Esophagus squamous epithelium (tissue), 5 donors: ENCODE data around the gene SECTM1. TPM values are rescaled to one million over a fixed set of nuclear protein-coding genes. Genes with fewer than 3 reads are reported as not detected.

ENCODE experiments used
- DNase-seq: peaks from one replicate; lab custom pipeline; 2025; lab: John Stamatoyannopoulos, UW
- H3K27ac ChIP-seq, 4 donors: fragments of 200-600 bp; sonication (generic); one replicate each; pipeline ENCODE4 v1.5.1; 2016 to 2019; ENCODE audit warnings: mild to moderate bottlenecking in 1 of 4
- H3K27me3 ChIP-seq, 4 donors: fragments of 200-600 bp; sonication (generic); 1 replicate in 3 of 4; 2 replicates in 1 of 4; pipeline versions ENCODE4 v1.5.1 to v1.6.0; 2017 to 2021; ENCODE audit warnings: antibody characterized with exemption in 1 of 4
- H3K36me3 ChIP-seq, 3 donors: fragments of 200-600 bp; sonication (generic); one replicate each; pipeline ENCODE4 v1.5.1; 2016 to 2019
- H3K4me1 ChIP-seq, 3 donors: fragments of 200-600 bp; sonication (generic); one replicate each; pipeline ENCODE4 v1.5.1; 2017 to 2019
- H3K4me3 ChIP-seq, 4 donors: fragments of 200-600 bp; sonication (generic); 1 replicate in 3 of 4; 2 replicates in 1 of 4; pipeline ENCODE4 v1.5.1; 2016 to 2019; ENCODE audit warnings: mild to moderate bottlenecking in 2 of 4, moderate library complexity in 1 of 4
- H3K9me3 ChIP-seq, 3 donors: fragments of 200-600 bp; sonication (generic); one replicate each; pipeline ENCODE4 v1.5.1; 2016 to 2019
- CTCF ChIP-seq, 6 experiments: fragments of 450-650 bp in 4 of 6; fragments of 200-600 bp in 2 of 6; sonication (generic) in 2 of 6; IDR thresholded peaks; one replicate each; pipeline ENCODE4 v1.5.1; 2016 to 2019; ENCODE audit warnings: antibody characterized with exemption in 6 of 6, mild to moderate bottlenecking in 4 of 6, moderate library complexity in 4 of 6
- POLR2A ChIP-seq, 4 donors: fragments of 450-650 bp; IDR thresholded peaks; one replicate each; pipeline ENCODE4 v1.6.1; 2017; ENCODE audit warnings: antibody characterized with exemption in 4 of 4, mild to moderate bottlenecking in 4 of 4, moderate library complexity in 3 of 4
- WGBS, 2 donors: methylation state at CpG; one replicate each; pipeline ENCODE4 v1.1.5; 2018; 5-methylcytosine and 5-hydroxymethylcytosine counted together
- intact Hi-C: fragments of 100-400 bp; cut with DNase I; formaldehyde crosslinking; loops from one replicate; pipeline ENCODE4 v1.15.0; 2022
- total RNA-seq, 4 donors: library from RNA; depleted of rRNA; stranded (reverse); fragments of >200 nt; gene quantifications; one replicate each; pipeline ENCODE4 v1.1.0, GENCODE V29; 2016
- donor health status: DM: yes; HTN: yes; CAD: no.

Gene SECTM1
- total RNA-seq, 4 donors from 2014 or later, result 4.3 to 19.5 (median 6.5) TPM

GRCh38 chr17:82320956-82321927 lies 12.3 kb downstream of the SECTM1 start:
- Histone ChIP-seq H3K4me3 (peak overlapping the region in 2 of 4 donors; percentile 25 to 29), H3K27me3 (peaks cover 0 to 76% (median 0%) of the 10 kb centered on the region in 4 donors), H3K36me3 (no peaks in the 10 kb centered on the region), H3K27ac (no peak overlapping the region), H3K4me1 (peaks cover 0 to 27% (median 6%) of the 10 kb centered on the region in 3 donors), H3K9me3 (no peaks in the 10 kb centered on the region)
- no peak for TF ChIP-seq POLR2A (IDR thresholded peaks at IDR 0.05)
- peak; percentile 89 to 98 (median 94) for TF ChIP-seq CTCF (IDR thresholded peaks at IDR 0.05)
- WGBS, 2 donors, result 44 to 56% methylated on average over 20 to 31 of the region's 65 CpGs
- intact Hi-C loops, result loop anchor here (5.0 kb wide), 1 partner anchor 84 kb away; no protein-coding TSS in a partner anchor
- no peak for DNase-seq

- TF ChIP-seq CTCF (IDR thresholded peaks at IDR 0.05) (no peak), POLR2A (IDR thresholded peaks at IDR 0.05) (no peak)
- intact Hi-C loops, result loop anchor here (5.0 kb wide), 1 partner anchor 83 kb away; no protein-coding TSS in a partner anchor
- 61 to 67% methylated on average over 8 to 15 of the region's 26 CpGs for WGBS, 2 donors
- H3K9me3 ChIP-seq, result no peaks in the 10 kb centered on the region
- no peaks in the 10 kb centered on the region for H3K36me3 ChIP-seq
- peaks cover 0 to 35% (median 14%) of the 10 kb centered on the region in 3 donors for H3K4me1 ChIP-seq
- DNase-seq, result no peak
- no peak overlapping the region for H3K4me3 ChIP-seq
- H3K27ac ChIP-seq, result no peak overlapping the region
- peaks cover 2 to 76% (median 4%) of the 10 kb centered on the region in 4 donors for H3K27me3 ChIP-seq
Measured at GRCh38 chr17:82320140-82320840, 13.3 kb downstream of the SECTM1 start.

GRCh38 chr17:82319619-82320062 lies 13.9 kb downstream of the SECTM1 start:
- no peaks in the 10 kb centered on the region for H3K9me3 ChIP-seq
- intact Hi-C loops, result loop anchor here (5.0 kb wide), 1 partner anchor 82 kb away; no protein-coding TSS in a partner anchor
- 84 to 92% methylated on average over 33 to 34 of the region's 35 CpGs for WGBS, 2 donors
- peaks cover 0 to 35% (median 15%) of the 10 kb centered on the region in 3 donors for H3K4me1 ChIP-seq
- H3K27ac ChIP-seq, result no peak overlapping the region
- no peaks in the 10 kb centered on the region for H3K36me3 ChIP-seq
- H3K27me3 ChIP-seq, result peaks cover 5 to 79% (median 8%) of the 10 kb centered on the region in 4 donors
- TF ChIP-seq POLR2A (IDR thresholded peaks at IDR 0.05) (no peak), CTCF (IDR thresholded peaks at IDR 0.05) (no peak)
- H3K4me3 ChIP-seq, result no peak overlapping the region
- no peak for DNase-seq

- H3K27me3 ChIP-seq, result peaks cover 5 to 79% (median 14%) of the 10 kb centered on the region in 4 donors
- intact Hi-C loops, result no loop called here
- no peak overlapping the region for H3K27ac ChIP-seq
- no peaks in the 10 kb centered on the region for H3K36me3 ChIP-seq
- H3K4me3 ChIP-seq, result no peak overlapping the region
- no peaks in the 10 kb centered on the region for H3K9me3 ChIP-seq
- peaks cover 0 to 30% (median 15%) of the 10 kb centered on the region in 3 donors for H3K4me1 ChIP-seq
- TF ChIP-seq CTCF (IDR thresholded peaks at IDR 0.05), result no peak
- TF ChIP-seq POLR2A (IDR thresholded peaks at IDR 0.05), result no peak
- DNase-seq, result no peak
- 92 to 95% methylated on average over 59 to 76 of the region's 76 CpGs for WGBS, 2 donors
Measured at GRCh38 chr17:82318772-82319606, 14.6 kb downstream of the SECTM1 start.
